Activated CD8-positive, alpha-beta memory T cell treated with anti-CD3 and anti-CD28 coated beads, Interleukin-2, amount 50 U/mL, for 1 hour (primary cell): ENCODE measurements around the gene RAPGEF1.
A peak's percentile ranks its signal among the peaks of the same experiment; 100 is the strongest.

Source experiments
- DNase-seq: peaks from one replicate; pipeline ENCODE4 v3.0.0-alpha.2; 2020; ENCODE audit errors: extremely low read depth

The RAPGEF1 gene

DNA sequence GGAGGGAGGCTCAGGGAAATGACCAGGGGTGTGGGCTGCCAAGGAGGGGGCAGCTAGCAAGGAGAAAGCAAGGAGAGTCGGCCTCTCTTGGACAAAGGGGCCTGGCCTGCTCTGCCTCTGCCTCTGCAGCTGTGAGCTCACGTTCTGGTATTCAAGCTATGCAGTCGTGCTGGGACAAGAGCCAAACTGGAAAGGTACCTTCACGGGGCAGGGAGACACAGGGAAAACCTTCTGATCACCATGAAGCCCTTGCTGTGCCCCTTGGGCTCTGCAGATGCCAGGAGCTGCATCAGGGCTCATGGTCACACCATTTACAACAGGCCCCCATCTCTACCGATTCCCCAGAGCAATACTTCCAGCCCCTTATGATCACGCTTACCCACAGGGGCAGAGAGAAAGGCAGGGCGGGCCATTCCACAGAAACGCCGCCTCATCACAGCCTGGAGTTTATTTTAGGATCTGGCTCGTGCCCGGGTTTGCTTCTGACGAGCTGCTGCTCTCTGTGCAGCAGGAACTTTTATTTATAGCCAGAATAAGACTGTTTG lies 131.3 kb downstream of the RAPGEF1 start:
- DNase-seq: no peak

DNA sequence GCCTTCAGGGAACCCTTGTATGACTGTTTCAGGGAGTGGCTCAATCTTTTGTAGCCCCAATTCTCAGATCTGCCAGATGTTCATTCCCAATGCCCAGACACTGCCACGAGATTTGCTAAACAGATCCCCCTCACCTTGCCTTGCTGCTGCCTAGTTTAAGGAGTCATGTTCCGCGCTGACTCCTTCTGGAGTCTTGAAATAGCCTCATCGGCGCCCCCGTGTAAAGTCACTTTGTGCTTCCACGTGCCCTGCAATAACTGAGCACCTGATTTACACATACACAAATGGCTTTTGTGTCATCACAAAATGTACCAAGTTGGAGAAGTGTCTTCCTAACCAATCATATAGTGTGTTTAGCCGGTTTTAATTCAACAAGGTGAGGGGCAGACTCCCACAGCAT lies 132.3 kb downstream of the RAPGEF1 start:
- DNase-seq: no peak

DNA sequence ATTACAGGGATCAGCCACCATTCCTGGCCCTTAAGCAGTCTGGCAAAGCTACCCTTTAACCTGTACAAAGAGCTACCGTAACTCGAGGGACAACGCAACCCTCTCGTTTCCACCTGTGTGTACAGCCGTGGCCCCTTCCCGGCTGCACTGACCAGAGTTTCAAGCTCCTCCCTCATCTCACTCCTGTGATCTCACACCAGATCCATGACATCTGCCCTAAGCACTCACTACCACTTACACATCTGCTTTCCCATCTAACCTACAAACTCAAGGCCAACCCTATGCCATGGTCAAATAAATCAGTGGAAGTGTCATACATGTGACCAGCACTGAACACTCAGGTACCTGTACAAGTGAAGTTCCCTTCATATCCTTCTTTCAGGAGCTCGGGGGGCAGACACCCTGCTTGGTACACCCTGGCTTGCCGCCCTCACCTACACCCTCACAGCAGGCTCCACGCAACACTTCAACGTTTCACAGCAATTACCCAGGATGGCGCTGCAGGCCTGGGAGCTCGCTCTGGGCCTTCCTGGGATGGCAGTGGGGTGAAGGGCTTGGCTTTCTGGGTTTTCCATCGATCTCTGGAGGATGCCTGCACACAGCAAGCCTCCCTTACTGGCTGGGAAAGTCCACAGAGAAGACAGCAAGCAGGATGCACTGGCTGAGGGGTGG lies 132.8 kb downstream of the RAPGEF1 start:
- no peak for DNase-seq

DNA sequence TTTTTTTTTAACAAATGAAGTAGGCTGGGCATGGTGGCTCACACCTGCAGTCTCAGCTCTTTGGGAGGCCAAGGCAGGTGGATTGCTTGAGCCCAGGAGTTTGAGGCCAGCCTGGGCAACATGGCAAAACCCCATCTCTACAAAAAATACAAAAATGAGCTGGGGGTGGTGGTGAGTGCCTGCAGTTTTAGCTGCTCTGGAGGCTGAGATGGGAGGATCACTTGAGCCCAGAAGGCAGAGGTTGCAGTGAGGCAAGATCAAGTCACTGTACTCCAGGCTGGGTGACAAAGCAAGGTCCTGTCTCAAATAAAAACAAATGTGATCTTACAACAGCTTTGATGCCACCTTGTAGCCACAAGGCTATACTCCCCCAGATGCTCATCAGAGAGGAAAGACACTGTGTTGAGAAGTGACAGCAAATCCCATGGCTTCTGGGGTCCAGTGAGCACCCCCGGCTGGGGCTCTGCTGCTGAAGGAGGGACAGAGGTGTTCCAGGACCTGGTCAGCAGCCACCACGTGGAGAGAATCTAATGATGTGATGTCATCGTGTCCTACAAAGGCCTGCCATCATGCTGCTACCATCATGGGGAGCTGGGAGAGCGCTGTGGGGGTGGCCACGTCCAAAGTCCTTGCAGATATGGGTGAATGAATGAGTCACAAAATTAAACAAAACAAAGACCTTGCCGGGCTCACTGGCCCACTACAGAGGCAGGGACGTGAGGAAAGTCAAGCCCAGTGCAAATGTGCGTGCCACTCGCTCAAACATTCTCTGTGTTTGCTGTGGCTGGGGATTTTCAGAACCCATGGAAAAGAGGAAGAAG lies 133.9 kb downstream of the RAPGEF1 start:
- DNase-seq: no peak

DNA sequence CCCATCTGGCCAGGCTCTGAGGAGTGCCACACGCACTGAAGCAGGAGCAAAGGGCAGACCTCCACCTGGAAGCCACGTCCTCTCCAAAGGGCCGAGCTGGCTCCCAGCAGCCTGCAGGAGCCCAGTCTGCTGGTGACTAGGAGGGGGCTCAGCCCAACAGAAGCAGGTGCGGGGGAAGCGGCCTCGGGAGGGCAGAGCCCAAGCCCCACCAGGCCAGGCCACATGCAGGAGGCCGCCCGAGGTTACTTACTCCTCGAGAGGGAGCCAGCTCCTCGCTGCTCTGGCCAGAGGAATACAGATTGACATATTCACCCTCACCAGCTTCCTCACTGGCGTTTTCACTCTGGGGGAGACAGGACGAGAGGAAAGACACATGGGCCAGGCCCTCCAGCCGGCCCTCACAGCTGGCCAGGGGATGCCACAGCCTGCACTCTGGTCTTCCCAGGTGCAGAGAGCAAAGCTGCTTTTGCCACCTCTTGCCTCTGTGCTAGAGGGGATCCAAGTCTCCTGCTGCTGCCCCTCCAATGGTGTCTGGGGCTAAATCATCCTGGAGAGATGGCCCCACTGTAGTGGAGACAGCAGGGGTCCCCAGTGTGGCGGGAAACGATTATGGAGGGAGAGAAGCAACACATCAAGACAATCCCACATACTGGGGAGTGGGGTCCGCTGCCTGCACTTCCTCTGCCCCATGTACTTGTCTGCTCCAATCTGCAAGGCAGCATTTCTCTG lies 136.0 kb downstream of the RAPGEF1 start:
- DNase-seq: no peak

DNA sequence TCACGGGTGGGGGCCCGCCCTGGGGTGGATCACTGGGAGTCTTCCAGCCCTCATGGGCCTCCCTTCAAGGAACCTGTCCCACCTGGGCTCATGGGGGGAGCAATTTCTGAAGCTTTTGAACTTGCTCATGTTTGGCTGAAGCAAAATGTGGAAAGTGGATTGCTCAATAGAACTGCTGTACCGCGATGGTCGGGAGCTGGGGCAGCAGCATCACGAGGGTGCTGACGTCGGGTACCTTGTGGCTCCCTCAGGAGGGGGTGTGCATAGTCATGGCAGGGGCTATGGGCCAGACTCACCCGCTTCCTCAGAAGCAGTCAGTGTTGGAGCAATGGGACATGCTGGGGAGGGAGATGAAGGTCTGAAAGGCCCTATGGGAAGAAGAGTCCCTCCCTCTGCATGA lies 136.7 kb downstream of the RAPGEF1 start:
- no peak for DNase-seq

DNA sequence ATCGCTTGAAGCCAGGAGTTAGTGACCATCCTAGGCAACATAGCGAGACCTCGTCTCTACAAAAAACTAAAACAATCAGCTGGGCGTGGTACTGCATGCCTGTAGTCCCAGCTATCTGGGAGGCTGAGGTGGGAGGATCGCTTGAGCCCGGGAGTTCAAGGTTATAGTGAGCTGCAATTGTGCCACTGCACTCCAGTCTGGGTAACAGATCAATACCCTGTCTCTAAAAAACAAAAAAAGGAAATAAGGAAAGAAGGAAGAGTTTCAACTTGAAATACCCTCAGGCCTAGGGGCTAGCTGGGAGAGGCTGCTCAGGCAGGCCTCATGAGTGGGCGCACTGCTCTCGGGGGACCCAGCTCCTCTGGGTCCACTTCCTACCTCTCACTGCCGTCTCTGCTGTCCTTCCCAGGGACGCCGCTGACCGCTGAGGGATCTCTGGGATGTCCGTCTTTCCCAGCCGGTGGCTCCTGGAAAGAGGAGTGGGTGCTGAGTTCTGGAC lies 138.1 kb downstream of the RAPGEF1 start:
- no peak for DNase-seq

DNA sequence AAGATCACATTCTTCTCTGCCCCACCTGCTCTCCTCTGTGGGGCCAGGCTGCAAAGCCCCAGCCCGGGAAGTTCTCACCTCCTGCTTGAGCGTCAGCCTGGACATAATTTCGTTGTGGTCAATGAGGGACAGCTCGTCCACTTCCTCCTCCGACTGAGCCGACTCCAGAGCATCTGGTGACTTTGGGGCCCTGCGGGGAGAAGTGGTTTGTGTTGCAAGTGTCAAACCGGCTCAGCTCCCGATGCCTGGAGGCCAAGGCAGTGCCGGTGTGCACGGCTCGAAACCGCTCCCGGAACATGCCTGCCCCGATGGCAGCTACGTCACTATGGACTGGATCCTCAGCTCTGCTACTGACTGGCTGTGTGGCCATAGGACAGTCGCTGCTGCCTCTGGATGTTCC lies 141.8 kb downstream of the RAPGEF1 start:
- DNase-seq: no peak

DNA sequence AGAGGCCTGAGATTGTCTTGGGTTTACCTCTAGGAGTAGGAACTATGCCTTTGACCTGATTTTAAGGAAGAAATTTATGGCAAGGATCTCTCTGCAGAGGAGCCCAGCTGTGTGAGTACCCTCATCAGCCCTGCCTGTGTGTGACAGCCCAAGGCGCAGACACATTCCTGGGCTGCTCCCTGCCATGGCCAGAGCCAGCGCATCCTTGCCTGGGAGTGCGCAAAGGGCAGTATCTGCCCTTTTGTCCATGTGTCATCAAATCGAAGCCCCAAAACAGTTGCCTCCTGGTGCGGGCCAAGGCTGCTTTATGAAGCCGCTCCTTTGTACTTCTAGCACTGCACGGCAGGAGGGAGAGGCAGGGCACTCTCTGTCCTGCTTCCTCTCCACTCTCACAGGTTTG lies 142.6 kb downstream of the RAPGEF1 start:
- no peak for DNase-seq

DNA sequence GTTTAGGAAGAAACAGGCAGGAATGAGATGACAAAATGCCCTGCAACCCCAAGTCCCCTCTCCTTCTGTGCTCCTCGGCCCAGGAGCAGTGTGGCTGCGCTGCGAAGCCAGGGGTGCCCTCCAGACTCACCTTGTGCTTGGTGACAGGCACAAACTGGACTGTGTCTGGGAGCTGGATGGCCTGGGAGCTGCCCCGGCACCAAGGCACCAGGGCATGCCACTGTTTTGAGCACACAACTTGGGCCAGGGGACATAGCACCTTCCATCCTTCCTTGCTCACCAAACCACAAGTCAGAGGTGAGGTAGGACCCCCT lies 143.5 kb downstream of the RAPGEF1 start:
- no peak for DNase-seq

DNA sequence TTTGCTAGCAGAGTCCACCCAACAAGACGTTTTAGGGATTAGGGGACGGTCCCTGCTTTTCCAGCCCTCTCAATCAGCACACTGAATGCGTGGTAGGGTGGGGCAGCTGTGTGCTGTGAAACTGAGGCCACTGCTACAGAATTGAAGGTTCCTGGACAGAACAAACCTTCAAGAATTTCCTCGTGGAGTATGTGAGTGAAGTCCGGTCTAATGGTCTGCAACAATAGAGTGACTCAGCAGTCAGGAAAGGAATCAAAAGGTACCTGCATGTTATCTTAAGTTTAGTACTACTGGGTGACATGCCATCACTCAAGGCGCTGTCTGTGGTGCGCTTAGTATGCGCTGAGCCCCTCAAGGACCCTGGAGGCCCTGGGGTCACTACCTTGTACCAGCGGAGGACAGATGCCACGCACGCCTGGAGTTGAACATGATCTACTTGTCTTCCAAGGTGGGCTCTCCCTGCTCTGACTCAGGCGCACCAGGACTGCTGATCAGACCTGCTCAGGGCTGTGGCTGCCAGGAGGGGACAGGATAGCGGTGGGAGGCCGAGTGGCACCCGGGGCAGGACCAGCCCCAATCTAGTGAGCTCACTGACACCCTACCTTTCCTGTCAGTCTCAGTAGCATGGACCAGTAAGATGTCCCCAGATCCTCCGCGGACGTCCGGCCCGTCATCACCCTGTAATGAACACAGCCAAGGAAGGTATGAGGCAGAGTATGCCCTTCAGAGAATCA lies 144.0 kb downstream of the RAPGEF1 start:
- DNase-seq: no peak

DNA sequence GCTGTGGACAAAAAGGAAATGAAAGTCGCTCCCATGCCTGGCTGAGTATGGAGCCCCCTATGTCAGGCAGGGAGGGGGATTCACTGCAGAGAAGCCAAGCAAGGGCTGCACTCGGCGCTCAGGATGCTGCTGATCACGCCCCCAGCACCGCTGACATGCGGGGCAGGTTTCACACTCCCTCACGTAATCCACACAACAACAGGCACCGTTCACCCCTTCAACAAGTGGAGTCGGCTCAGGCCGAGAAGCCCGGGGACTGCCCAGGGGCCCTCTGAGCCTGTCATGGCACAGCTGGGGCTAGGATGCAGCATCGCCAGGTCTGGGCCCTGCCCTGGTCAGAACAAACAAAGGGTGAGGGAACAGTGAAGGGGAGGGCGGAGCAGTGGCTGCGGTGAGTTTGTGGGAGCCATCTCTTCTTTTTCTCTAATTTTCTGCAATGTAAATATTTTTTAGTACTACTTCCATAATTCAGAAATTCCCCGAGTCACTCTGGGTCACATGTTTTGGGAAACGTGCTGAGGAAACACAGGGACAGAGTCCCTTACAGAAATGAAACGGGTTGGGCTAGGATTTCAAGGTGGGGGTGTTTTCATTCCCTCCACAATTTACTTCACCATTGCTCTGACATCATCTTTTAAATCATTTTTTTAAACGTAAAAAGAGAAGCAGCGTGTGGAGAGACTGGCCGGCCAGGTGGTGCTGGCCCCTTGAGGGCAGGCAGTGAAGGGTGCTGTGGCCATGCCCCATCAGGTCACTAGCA lies 144.8 kb downstream of the RAPGEF1 start:
- no peak for DNase-seq

DNA sequence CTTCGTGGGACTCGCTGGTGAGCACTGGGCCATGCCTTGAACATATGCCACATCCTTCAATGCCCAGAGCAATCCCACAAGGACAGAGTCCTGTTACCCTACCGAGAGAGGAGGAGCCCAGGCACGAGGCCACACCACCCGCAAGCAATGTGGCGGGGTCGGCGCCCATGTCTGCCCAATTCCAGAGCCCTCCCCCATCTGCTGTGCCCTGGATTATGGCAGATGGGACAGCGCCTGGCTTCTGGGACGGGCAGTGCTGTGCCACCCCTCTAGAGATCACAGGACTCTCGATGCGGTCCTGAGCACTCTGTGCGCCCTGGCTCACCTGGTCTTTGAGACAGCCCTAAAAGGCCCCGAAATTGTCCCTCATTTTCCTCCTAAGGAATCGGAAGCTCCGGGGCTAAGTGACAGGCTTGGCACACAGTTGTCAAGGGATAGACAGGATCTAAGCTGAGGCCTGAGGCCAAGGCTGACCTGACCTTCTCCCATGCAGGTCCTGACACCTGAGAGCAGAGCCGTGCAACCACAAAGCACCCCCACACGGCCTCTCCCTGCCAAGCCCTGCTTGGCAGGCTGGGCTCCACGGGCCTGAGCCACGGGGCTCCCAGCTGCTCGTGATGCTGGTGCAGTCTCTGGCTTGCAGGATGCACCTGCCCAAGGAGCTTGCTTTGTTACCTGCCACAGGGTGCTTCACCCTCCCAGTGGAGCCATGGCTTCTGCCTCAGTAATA lies 145.8 kb downstream of the RAPGEF1 start:
- no peak for DNase-seq

DNA sequence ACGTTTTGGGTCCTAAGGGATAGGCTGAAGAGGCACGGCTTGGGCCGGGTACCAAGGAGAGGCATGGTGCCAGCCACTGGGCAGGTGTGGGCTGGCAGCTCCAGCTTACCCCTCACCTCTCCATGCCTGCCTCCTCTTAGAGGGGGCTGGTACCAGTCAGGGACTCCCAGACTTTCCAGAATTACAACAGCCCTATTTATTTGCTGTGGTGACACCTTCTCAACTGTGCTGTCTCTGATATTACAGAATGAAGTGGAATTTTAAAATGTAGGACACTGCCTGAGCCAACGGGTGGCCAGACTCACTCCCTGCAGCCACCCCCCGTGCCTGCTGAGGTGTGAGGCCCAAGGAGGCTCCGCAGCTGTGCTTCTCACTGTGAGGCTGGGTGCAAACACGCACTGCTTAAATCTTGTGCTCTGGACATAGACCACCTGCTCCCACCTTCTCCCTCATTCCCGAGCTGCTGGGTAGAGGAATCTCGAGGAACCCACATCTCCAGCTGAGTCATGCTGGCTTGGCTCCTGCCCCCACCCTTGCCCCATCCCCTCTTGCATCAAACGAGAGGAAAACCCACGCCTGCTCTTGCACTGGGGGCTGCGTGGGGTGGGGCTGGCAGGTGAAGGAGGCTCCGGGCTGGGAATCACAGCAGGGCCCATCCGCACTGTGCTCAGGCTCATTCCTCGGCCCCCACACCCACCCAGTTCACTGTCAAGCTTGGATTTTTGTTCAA lies 146.6 kb downstream of the RAPGEF1 start:
- no peak for DNase-seq

DNA sequence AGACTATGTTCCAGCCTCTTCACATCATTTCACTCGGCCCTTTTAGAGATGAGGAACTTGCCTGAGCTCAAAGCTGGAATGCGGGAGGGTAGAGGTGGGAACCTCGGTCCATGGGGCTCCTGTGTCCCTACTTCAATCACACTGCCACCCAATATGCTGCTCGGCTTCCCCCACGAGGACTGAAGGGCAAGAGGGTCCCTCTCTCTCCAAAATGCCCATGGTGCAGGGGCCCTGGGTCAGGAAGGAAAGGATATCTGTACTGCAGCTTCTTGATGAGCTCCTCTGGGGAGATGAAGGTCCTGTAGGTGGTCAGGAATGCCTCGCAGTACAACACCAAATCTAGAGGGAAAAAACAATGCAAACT lies 148.0 kb downstream of the RAPGEF1 start:
- no peak for DNase-seq

DNA sequence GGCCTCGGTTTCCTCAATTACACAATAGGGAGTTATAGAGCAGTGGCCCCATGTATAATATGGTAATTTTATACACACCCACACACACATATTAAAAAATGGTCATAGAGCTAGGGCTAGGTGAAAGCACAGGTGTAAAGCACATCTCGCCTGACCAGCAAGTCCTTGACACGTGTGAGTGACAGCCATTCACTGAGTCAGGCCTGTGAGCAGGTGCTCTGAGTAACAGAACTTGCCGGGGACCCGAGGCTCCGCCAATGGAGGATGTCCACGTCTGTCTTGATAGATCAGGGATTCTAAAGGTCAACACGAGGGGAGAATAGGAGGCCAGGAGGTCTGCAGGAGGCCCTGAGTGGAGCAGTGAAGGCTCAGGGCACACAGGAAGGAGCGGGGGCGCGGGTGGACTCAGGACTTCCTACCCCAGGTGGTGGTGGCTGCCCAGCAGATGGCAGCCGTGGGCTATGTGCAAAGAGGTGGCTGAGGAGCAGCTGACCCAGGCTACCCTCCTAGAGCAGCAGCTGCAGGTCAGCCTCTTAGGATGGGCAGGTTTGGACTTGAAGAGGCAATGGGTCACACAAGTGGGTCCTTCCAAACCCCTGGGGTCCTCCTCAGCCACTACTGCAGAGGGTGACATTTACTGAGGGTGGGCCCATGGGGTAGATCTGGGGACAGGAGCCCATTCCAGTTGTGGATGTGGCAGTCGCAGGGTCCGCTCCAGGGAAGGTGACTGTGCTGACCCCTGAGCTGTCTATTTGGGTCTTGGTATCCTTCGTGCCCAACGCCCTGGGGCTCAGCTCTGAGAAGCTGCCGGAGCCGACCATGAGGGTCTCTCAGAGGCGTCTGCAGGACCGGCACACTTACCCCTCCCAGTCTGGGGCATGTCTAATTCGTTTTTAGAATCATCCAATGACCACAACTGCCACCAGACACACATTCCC lies 148.7 kb downstream of the RAPGEF1 start:
- DNase-seq: peak; percentile 33

DNA sequence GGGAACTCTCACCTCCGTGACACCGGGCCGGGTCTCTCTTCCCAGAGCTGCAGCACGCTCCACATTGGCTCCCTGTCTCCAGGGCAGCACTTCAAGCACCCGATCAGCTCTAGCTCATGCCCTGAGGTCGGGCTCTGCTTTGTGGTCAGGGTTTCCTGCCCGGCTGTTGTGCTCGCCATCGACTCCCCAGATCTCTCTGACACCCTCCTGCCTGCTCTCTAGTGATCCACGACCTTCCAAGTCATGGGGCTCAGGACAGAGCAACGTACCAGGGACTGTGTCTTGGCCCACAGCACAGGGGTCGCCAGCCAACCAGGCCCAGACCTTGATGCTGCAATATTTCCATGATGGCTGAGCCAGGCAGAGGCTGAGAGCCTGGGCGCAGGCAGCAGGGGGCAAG lies 149.4 kb downstream of the RAPGEF1 start:
- no peak for DNase-seq

DNA sequence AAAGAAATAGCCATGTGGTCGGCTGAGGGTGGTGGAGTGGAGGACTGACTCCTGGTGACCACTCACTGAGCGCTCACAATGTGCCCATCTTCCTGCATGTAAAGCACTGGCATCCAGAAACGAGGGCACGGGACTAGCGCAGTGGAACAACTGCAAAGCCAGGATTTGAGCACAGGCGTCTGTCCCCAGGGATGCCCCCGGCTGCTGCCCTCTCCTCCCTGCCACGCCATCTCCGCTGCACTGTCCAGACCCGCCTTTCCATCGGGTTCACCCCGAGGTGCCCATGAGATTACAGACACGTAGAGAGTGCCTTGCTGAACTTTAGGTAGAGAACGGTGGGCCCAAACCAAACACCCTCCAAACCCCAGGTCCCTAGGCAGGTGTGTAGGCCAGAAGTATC lies 149.9 kb downstream of the RAPGEF1 start:
- no peak for DNase-seq
